ENCODE results near the gene ANKS3.

- TF ChIP-seq CTCF (IDR thresholded peaks at IDR 0.05) (no peak), POLR2A (IDR thresholded peaks at IDR 0.05) (no peak)
Measured at GRCh38 chr16:4687416-4687815, 46.7 kb downstream of the ANKS3 start.
